ENCODE results near the gene TRAF1.

Gene TRAF1

GRCh38 chr9:120940573-120940972 is 14.0 kb upstream of the TRAF1 start:
- DNase-seq = no peak

DNA sequence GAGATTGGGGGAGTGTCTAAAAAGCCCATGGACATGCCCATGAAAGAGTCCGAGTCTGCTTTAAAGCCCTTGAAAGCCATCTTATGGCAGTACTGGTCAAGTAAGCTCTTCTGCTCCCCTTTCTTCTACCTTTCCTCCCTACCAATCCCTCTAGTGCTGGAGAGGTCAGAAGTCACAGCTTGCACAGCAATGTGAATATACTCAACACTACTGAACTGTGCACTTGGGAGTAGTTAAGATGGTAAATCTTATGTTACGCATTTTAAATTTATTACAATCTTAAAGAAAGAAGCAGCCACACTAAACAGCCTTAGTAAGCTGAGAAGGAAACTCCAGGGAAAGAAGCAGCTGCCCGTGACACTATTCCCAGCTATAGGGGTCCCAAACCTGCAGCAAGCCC is 12.3 kb upstream of the TRAF1 start:
- no peak for DNase-seq

DNA sequence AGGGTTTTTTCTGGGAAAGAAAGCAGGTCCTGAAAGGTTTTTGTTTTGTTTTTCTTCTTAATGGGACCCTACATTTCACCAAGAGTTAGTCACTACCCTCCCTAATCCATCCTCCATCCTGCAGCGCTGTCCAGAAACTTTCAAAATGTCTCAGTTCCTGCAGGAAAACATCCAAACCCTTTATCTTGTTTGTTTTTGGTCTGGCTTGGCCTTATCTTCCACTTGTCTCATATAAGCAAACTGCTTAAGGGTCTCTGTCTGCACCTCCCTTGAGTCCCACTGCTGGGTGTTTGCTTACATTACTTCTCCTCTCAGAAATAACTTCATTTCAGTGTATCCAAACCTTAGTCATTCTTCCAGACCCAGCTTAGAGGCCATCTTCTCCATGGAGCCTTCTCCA is 11.0 kb upstream of the TRAF1 start:
- DNase-seq = no peak

DNA sequence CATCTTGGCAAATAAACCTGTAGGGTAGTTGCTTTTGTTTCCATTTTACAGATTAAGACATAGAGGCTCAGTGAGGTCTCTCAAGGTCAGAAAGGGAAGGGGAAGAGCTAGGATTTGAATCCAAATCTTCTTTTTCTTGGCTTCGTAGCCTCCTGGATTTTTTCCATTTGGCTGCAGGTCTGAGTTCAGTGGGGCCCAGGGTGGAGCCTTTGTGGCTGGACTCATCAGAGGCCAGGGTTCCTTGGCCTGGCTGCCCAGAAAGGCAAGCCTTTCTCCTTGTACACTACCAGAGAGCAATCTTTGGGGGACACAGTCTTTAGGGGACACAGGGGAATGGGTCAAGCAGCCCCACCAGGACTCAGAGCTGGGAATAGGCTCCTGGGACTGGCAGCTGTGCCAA is 10.5 kb upstream of the TRAF1 start:
- no peak for DNase-seq

DNA sequence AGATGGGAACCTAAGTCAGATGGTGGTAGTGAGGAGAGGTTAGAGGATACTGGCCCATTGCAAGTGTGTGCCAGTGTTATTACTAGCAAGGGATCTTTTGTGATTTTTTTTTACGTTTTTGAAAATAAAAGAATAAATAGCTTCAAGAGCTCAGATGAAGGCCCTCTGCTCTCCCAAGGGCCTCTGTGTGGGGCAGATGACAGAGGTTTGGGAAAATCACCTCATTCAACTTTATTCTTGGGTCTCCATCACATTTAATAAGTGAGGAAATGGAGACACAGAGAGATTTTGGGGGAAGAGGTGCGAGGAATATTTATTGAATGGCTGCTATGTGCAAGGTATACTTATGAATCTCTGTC is 10.1 kb upstream of the TRAF1 start:
- no peak for DNase-seq

GRCh38 chr9:120936011-120936763 is 9.6 kb upstream of the TRAF1 start:
- peak; percentile 96 for DNase-seq

DNA sequence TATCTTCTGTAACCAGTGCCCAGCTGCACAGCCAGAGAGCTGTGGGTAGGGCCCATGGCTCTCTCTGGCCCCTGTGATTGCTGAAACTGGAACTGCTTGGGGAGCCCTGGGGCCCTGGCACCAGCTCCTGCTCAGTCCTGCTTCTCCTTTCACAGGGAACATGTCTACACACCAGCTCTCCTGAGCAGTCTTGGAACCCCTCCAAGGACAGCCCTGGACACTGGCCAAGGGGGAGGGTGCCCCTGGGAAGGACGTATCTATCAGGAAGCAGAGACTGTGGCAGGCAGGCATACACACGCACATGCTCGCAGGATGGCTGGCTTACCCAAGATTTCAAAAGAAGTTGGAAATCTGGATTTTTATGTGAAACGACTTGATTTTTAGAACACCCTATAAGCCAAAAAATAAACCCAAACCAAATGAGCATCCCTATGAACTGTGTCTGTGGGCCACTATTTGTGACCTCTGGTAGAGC is 8.8 kb upstream of the TRAF1 start:
- DNase-seq = no peak

DNA sequence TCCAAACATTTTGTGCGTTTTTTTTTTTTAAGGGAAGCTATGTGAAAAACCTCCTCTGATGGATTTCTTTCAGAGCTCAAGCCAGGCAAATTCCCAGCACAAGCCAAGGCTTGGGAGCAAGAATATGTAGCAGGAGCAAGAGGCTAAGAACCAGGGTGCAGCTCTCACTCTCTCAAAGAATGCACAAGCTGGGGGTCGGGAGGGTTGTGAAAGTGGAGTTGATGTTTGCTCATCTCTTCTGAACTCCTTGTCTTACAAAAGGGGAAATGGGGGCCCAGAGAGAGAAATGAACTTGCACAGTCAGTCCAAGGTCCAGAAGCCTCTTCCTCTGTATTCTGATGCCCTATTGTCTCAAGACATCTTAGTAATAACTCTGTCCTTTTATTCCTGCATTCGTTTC is 7.7 kb upstream of the TRAF1 start:
- no peak for DNase-seq

GRCh38 chr9:120933310-120934055 is 6.9 kb upstream of the TRAF1 start:
- DNase-seq = peak; percentile 48

- peak; percentile 56 for DNase-seq
These were observed 5.7 kb upstream of the TRAF1 start for GRCh38 chr9:120932086-120932823.

DNA sequence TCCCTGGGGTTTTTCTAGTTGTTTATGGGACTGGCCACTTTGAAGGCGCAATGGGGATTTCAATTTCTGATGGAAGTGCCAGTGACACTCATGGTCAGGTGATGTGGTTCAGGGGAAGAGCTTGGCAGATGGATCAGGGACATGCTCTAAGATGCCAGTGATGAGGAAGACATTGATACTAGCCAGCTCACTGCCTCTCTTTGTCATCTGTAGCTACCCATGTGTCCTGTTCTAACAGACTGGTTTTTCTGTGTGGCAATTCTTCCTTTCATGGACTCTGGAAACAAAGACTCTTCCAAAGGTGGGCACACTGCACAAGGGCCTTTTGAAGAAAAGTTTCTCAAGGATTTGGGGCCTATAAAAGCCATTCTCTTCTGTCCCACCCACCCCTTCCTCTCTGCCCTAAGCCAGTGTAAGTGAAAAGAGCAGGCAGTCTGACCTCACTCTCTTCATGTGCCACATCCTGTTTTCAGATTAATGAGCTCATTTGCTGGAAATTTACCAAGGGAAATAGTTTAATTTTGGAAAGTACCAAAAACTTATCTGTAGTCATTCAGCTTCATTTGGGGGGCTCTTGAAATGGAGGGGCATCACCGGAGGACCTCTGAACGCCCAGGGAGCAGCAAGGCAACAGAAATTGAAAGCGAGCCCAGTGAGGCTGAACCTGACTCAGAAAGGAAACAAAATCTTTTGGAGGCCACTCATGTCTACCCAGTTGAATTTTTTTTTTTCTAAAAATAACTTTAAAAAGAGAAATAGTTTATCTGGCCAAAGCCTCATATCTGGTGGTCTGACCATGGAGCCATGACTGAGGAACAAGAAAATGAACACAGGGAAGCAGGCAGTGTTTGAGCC is 4.9 kb upstream of the TRAF1 start:
- DNase-seq = peak; percentile 76

GRCh38 chr9:120929229-120929791 is 2.7 kb upstream of the TRAF1 start:
- no peak for DNase-seq

DNA sequence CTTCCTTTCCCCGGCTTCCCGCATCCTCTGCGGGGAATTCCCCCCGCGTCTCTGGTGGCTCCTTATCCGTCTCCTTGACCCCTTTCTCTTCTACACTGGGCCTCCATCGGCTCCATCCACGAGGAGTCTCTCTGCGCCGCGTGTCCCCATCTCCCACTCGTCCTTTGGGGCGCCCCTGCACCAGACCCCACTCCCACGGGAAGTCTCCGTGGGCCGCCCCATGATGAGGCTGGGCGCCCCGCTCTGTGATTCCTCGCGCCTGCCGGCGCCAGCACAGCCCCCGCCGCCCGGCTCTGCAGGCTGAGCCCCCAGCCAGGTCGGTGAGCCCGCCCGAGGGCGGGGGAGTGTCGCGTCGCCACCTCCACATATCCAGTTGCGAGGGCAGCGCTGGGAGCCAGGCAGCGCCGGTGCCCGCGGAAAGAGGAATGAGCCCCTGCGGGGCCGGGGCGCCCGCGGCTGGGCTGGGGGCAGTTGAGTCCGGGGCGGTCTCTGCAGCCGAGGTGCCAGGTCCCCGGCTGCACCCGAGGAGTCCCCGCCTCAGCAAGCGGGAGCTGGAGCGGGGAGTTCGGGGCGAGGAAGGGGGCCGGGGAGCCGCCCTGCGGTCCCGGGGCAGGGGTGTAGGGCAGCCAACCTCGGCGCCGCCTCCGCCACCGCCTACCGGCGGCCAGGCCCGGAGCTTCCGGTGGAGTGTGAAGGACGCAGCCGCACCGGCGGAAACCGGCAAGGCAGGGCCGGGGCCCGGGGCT is 2.1 kb upstream of the TRAF1 start:
- DNase-seq = peak; percentile 86

DNA sequence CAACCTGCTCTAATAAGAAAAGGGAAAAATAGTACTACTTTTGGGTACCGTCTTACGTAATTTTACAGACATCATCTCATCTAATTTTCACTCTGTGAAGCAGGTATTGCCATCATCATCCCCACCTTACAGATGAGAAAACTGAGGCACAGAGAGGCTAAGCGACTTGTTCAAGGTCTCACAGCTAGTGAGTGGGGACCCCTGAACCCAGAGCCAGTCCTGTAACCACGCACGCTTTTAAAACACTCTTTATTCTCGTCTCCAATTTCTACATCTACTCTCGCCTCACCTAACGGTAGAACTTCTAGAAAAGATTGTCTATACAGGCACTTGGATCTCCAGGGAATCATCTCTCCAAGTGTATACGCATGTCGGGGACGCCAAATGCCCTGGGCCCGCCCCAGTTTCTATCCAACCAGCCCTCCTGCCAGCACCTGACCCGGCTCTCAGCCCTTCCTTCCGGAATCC is 1.5 kb upstream of the TRAF1 start:
- peak; percentile 75 for DNase-seq

GRCh38 chr9:120927269-120928014 is 846 bp upstream of the TRAF1 start:
- DNase-seq = peak; percentile 55

GRCh38 chr9:120925535-120926396 is 830 bp downstream of the TRAF1 start:
- DNase-seq = peak; percentile 88

- peak; percentile 73 for DNase-seq
These were observed 1.7 kb downstream of the TRAF1 start for GRCh38 chr9:120924698-120925534.

GRCh38 chr9:120923620-120924328 is 2.8 kb downstream of the TRAF1 start:
- DNase-seq = peak; percentile 51
